IMR-90 (cell line): ENCODE data around the gene PIGU. TPM values are rescaled to one million over a fixed set of nuclear protein-coding genes. Genes with fewer than 3 reads are reported as not detected.

Source experiments
- ATAC-seq: fragments of 200-7000 bp; cut with Tn5 transposase; 2 replicates; pipeline ENCODE4 v1.9.1; 2020; ENCODE audit warnings: low read depth, mild to moderate bottlenecking, moderate library complexity
- BruUV-seq: library from RNA; stranded (reverse); fragments of 400-500 nt; replicated peaks from 2 replicates; lab custom pipeline; 2021; lab: Mats Ljungman, UMichigan
- CTCF ChIA-PET: fragments of 300-600 bp; formaldehyde crosslinking; extraction: SDS; loops from one replicate; lab custom pipeline; 2021; ENCODE audit warnings: antibody characterized with exemption; lab: Yijun Ruan, JAX
- POLR2A ChIA-PET: fragments of 300-600 bp; sonication (Branson Sonifier 250); formaldehyde crosslinking; loops from one replicate; lab custom pipeline; 2022; ENCODE audit warnings: antibody characterized with exemption; ENCODE audit not compliant: unreplicated experiment; lab: Charles Lee
- DNase-seq: peaks from one replicate; pipeline ENCODE4 v3.0.0; 2013
- H2AFZ ChIP-seq: replicated peaks from 2 replicates; pipeline ENCODE3; 2013; ENCODE audit warnings: low read length, mild to moderate bottlenecking; ENCODE audit not compliant: poor library complexity
- H2AK5ac ChIP-seq: 2 replicates; pipeline ENCODE4 v1.6.1; 2013; ENCODE audit warnings: low read depth, low read length, inconsistent platforms
- H2AK9ac ChIP-seq: replicated peaks from 2 replicates; pipeline ENCODE3; 2013; ENCODE audit warnings: mild to moderate bottlenecking, low read depth, low read length, moderate library complexity; ENCODE audit not compliant: poor library complexity
- H2BK120ac ChIP-seq: 2 replicates; pipeline ENCODE4 v1.6.1; 2013; ENCODE audit warnings: low read depth, low read length, inconsistent platforms
- H2BK15ac ChIP-seq: 3 replicates; pipeline ENCODE4 v1.6.1; 2013; ENCODE audit warnings: low read depth, low read length, inconsistent platforms
- H2BK20ac ChIP-seq: 2 replicates; pipeline ENCODE4 v1.6.1; 2013; ENCODE audit warnings: low read depth, mild to moderate bottlenecking, inconsistent platforms, low read length, moderate library complexity
- H2BK5ac ChIP-seq: 2 replicates; pipeline ENCODE4 v1.6.1; 2013; ENCODE audit warnings: mild to moderate bottlenecking, low read depth, low read length, inconsistent platforms; ENCODE audit not compliant: poor library complexity, severe bottlenecking
- H3K14ac ChIP-seq: replicated peaks from 2 replicates; pipeline ENCODE4 v1.6.1; 2013; ENCODE audit warnings: low read depth, low read length, inconsistent platforms
- H3K18ac ChIP-seq: 2 replicates; pipeline ENCODE4 v1.6.1; 2013; ENCODE audit warnings: low read depth, low read length, control low read depth
- H3K23ac ChIP-seq: 2 replicates; pipeline ENCODE4 v1.6.1; 2013; ENCODE audit warnings: low read depth, low read length, inconsistent platforms
- H3K27ac ChIP-seq: 2 replicates; pipeline ENCODE4 v1.5.1; 2013; ENCODE audit warnings: mild to moderate bottlenecking, control low read depth, low read length; ENCODE audit not compliant: insufficient read depth
- H3K27me3 ChIP-seq: 2 replicates; pipeline ENCODE4 v1.6.1; 2013; ENCODE audit warnings: low read length; ENCODE audit not compliant: control insufficient read depth, insufficient read depth
- H3K36me3 ChIP-seq: 2 replicates; pipeline ENCODE4 v1.6.1; 2013; ENCODE audit warnings: low read length, mixed read lengths; ENCODE audit not compliant: control insufficient read depth, insufficient read depth
- H3K4ac ChIP-seq: 2 replicates; pipeline ENCODE4 v1.6.1; 2013; ENCODE audit warnings: low read depth, low read length, inconsistent platforms
- H3K4me1 ChIP-seq: 2 replicates; pipeline ENCODE4 v1.6.1; 2013; ENCODE audit warnings: low read length, mixed read lengths; ENCODE audit not compliant: control insufficient read depth, insufficient read depth
- H3K4me2 ChIP-seq: 2 replicates; pipeline ENCODE4 v1.6.1; 2013; ENCODE audit warnings: low read depth, mild to moderate bottlenecking, control low read depth, low read length, moderate library complexity
- H3K4me3 ChIP-seq: 2 replicates; pipeline ENCODE4 v1.5.1; 2013; ENCODE audit warnings: low read depth, mild to moderate bottlenecking, control low read depth, low read length, moderate library complexity; ENCODE audit not compliant: insufficient read depth
- H3K56ac ChIP-seq: 2 replicates; pipeline ENCODE4 v1.6.1; 2013; ENCODE audit warnings: low read length, inconsistent platforms; ENCODE audit not compliant: insufficient read depth; ENCODE audit errors: extremely low read depth
- H3K79me1 ChIP-seq, 2 experiments: 2 replicates each; pipeline ENCODE4 v1.6.1; 2013; ENCODE audit warnings: low read length in 2 of 2, inconsistent platforms in 1 of 2, low read depth in 1 of 2
- H3K9ac ChIP-seq: 2 replicates; pipeline ENCODE4 v1.6.1; 2013; ENCODE audit warnings: low read depth, low read length, control low read depth
- H3K9me1 ChIP-seq: 2 replicates; pipeline ENCODE4 v1.6.1; 2013; ENCODE audit warnings: low read length, inconsistent platforms; ENCODE audit not compliant: insufficient read depth
- H3K9me3 ChIP-seq: 2 replicates; pipeline ENCODE4 v1.6.1; 2013; ENCODE audit warnings: low read length; ENCODE audit not compliant: control insufficient read depth, insufficient read depth
- H4K20me1 ChIP-seq: 2 replicates; pipeline ENCODE4 v1.6.1; 2013; ENCODE audit warnings: low read length, inconsistent platforms; ENCODE audit not compliant: insufficient read depth
- H4K5ac ChIP-seq: 2 replicates; pipeline ENCODE4 v1.6.1; 2013; ENCODE audit warnings: mild to moderate bottlenecking, low read depth, low read length, control low read depth
- H4K8ac ChIP-seq, 2 experiments: 2 replicates each; pipeline ENCODE4 v1.6.1; 2013; ENCODE audit warnings: low read depth in 2 of 2, low read length in 2 of 2, control low read depth in 1 of 2, inconsistent platforms in 1 of 2
- H4K91ac ChIP-seq: 2 replicates; pipeline ENCODE4 v1.6.1; 2013; ENCODE audit warnings: low read depth, low read length, inconsistent platforms; ENCODE audit not compliant: insufficient read depth
- BHLHE40 ChIP-seq: fragments of 150-350 bp; IDR thresholded peaks from 2 replicates; pipeline ENCODE4 v1.6.1; 2016; ENCODE audit warnings: mild to moderate bottlenecking, low read depth, low read length
- CTCF ChIP-seq: conservative IDR thresholded peaks from 2 replicates; pipeline ENCODE4 v1.5.1; 2012; ENCODE audit warnings: mild to moderate bottlenecking, low read depth, low read length, improper control_type of control experiment
- ELK1 ChIP-seq: fragments of 150-350 bp; IDR thresholded peaks from 2 replicates; pipeline ENCODE4 v1.6.1; 2016; ENCODE audit warnings: low read depth, mild to moderate bottlenecking, low read length, moderate library complexity, borderline replicate concordance
- MAFK ChIP-seq: IDR thresholded peaks from 2 replicates; pipeline ENCODE4 v1.6.1; 2012; ENCODE audit warnings: low read depth, low read length, improper control_type of control experiment
- MAZ ChIP-seq: IDR thresholded peaks from 2 replicates; pipeline ENCODE4 v1.6.1; 2012; ENCODE audit warnings: low read depth, mild to moderate bottlenecking, low read length, improper control_type of control experiment, moderate library complexity, borderline replicate concordance
- MXI1 ChIP-seq: IDR thresholded peaks from 2 replicates; pipeline ENCODE4 v1.6.1; 2012; ENCODE audit warnings: low read depth, mild to moderate bottlenecking, low read length, moderate library complexity, borderline replicate concordance
- NFE2L2 ChIP-seq: fragments of 150-350 bp; IDR thresholded peaks from 2 replicates; pipeline ENCODE4 v1.6.1; 2016; ENCODE audit warnings: low read depth, mild to moderate bottlenecking, low read length
- POLR2A ChIP-seq: IDR thresholded peaks from 2 replicates; pipeline ENCODE4 v1.6.1; 2012; ENCODE audit warnings: mild to moderate bottlenecking, low read depth, low read length
- RAD21 ChIP-seq: IDR thresholded peaks from 2 replicates; pipeline ENCODE4 v1.6.1; 2012; ENCODE audit warnings: low read length, improper control_type of control experiment
- RCOR1 ChIP-seq: IDR thresholded peaks from 2 replicates; pipeline ENCODE4 v1.6.1; 2012; ENCODE audit warnings: mild to moderate bottlenecking, low read length, improper control_type of control experiment; ENCODE audit not compliant: insufficient replicate concordance
- RFX5 ChIP-seq: IDR thresholded peaks from 2 replicates; pipeline ENCODE4 v1.8.0; 2012; ENCODE audit warnings: low read depth, mild to moderate bottlenecking, low read length, moderate library complexity
- SMC3 ChIP-seq: fragments of 150-350 bp; IDR thresholded peaks from 2 replicates; pipeline ENCODE4 v1.6.1; 2016; ENCODE audit warnings: low read depth, mild to moderate bottlenecking, antibody characterized with exemption, low read length, moderate library complexity
- USF2 ChIP-seq: fragments of 150-350 bp; IDR thresholded peaks from 2 replicates; pipeline ENCODE4 v1.6.1; 2017; ENCODE audit warnings: mild to moderate bottlenecking, antibody characterized with exemption, low read length, low read depth
- WGBS, 2 experiments: methylation state at CpG; one replicate each; pipeline versions ENCODE4 v1.1.5 to v1.1.7; 2013; ENCODE audit warnings: missing lambda C conversion rate in 2 of 2; ENCODE audit not compliant: insufficient read length in 1 of 2; ENCODE audit errors: extremely low coverage in 2 of 2; 5-methylcytosine and 5-hydroxymethylcytosine counted together
- dilution Hi-C: fragments of 300-500 bp; cut with HindIII; formaldehyde crosslinking; loops from one replicate; pipeline ENCODE4 v1.14.3; 2018; ENCODE audit warnings: low sequenced_read_pairs; ENCODE audit not compliant: unreplicated experiment
- in situ Hi-C: fragments of 300-500 bp; cut with MboI; formaldehyde crosslinking; loops from 3 replicates; pipeline ENCODE4 v1.14.3; 2019; ENCODE audit warnings: low sequenced_read_pairs, inconsistent platforms, mixed read lengths
- intact Hi-C: fragments of 100-400 bp; cut with micrococcal nuclease; formaldehyde crosslinking; loops from 2 replicates; pipeline ENCODE4 v1.10.0; 2022
- polyA plus RNA-seq, 3 experiments: library from polyadenylated mRNA; depleted of rRNA; stranded (reverse); fragments of >200 nt; gene quantifications; 2 replicates each; pipeline ENCODE4 v1.2.3, GENCODE V29; 2012; ENCODE audit warnings: low replicate concordance in 1 of 3
- total RNA-seq: library from RNA; depleted of rRNA; stranded (reverse); fragments of >200 nt; gene quantifications from 2 replicates; pipeline ENCODE4 v1.2.3, GENCODE V29; 2012

Gene PIGU
- total and polyA plus RNA-seq, 2 of the 4 experiments (the other 2 are of a cell fraction): 11.1 to 31.1 TPM

GRCh38 chr20:34522969-34523871, 153.7 kb downstream of the PIGU start:
- Histone ChIP-seq H4K20me1 (peaks cover 30% of the 10 kb centered on the region), H3K9me1 (peaks cover 41% of the 10 kb centered on the region), H4K8ac (peak overlapping the region; percentile 53 to 64), H3K27me3 (no peaks in the 10 kb centered on the region), H3K27ac (peak overlapping the region; percentile 86), H2AFZ (peak overlapping the region; percentile 61), H3K9me3 (no peaks in the 10 kb centered on the region), H2AK5ac (peak overlapping the region; percentile 91), H2BK15ac (peak overlapping the region; percentile 22; the same call in 2 of the 3 replicates), H3K14ac (peak overlapping the region; percentile 56), H3K79me1 (peaks cover 38 to 77% of the 10 kb centered on the region in 2 experiments), H3K4me1 (peaks cover 34% of the 10 kb centered on the region), H3K4me2 (peak overlapping the region; percentile 64), H3K4me3 (no peak overlapping the region), H3K9ac (peak overlapping the region; percentile 2), H2BK120ac (peak overlapping the region; percentile 67), H3K36me3 (peaks cover 18% of the 10 kb centered on the region), H3K56ac (peak overlapping the region; percentile 22), H4K5ac (peak overlapping the region; percentile 5), H2BK5ac (peak overlapping the region; percentile 92), H3K23ac (peak overlapping the region; percentile 73), H2BK20ac (peak overlapping the region; percentile 74), H2AK9ac (peak overlapping the region; percentile 18), H3K4ac (peak overlapping the region; percentile 86), H4K91ac (peak overlapping the region; percentile 80), H3K18ac (peak overlapping the region; percentile 47)
- ATAC-seq: peak; percentile 8
- peak; percentile 81 for DNase-seq
- 25% methylated on average over 5 of the region's 17 CpGs; no CpG with 5 or more reads in 1 of the 2 experiments for WGBS, 2 experiments
- ChIA-PET CTCF (interaction anchor here (1.2 to 2.9 kb wide), 3 partner anchors 16 to 210 kb away, joined by 3 to 15 read pairs (median 7); no protein-coding TSS in a partner anchor), POLR2A (no interaction called here)
- BruUV-seq: no TSS peak
- dilution Hi-C loops (no loop called here), in situ Hi-C loops (no loop called here), intact Hi-C loops (loop anchor here (2.0 kb wide), 1 partner anchor 210 kb away; no protein-coding TSS in a partner anchor)
- TF ChIP-seq BHLHE40: no peak
- peak; percentile 72 for TF ChIP-seq CTCF
- no peak for TF ChIP-seq NFE2L2
- no peak for TF ChIP-seq POLR2A
- no peak for TF ChIP-seq RFX5
- TF ChIP-seq RAD21: peak; percentile 82
- no peak for TF ChIP-seq MAFK
- no peak for TF ChIP-seq USF2
- peak; percentile 66 for TF ChIP-seq SMC3
- TF ChIP-seq MAZ: no peak
- TF ChIP-seq RCOR1: peak; percentile 73
- 0 out of 2 replicates have a peak, but pooled peaks have one; percentile 32 for TF ChIP-seq MXI1
- no peak for TF ChIP-seq ELK1
